Ovary (tissue), 9 donors: ENCODE data around the gene MBD3L3. TPM values are rescaled to one million over a fixed set of nuclear protein-coding genes. Genes with fewer than 3 reads are reported as not detected.

ENCODE experiments used
- DNase-seq, 5 donors: peaks; one replicate each; pipeline ENCODE4 v3.0.0-alpha.2; 2019 to 2020
- H3K27ac ChIP-seq, 2 donors: fragments of 200-600 bp; one replicate each; pipeline versions ENCODE4 v1.5.1 to v1.8.0; 2019 to 2022
- H3K27me3 ChIP-seq: fragments of 200-600 bp; one replicate; pipeline ENCODE4 v1.8.0; 2022
- H3K36me3 ChIP-seq: fragments of 200-600 bp; sonication (generic); one replicate; pipeline ENCODE4 v1.5.1; 2019
- H3K4me1 ChIP-seq: one replicate; pipeline ENCODE4 v1.8.1; 2013; ENCODE audit warnings: mild to moderate bottlenecking, moderate library complexity; ENCODE audit not compliant: insufficient read depth
- H3K4me3 ChIP-seq: fragments of 200-600 bp; sonication (generic); one replicate; pipeline ENCODE4 v1.5.1; 2017
- H3K9me3 ChIP-seq, 2 donors: fragments of 200-600 bp in 1 of 2; sonication (generic) in 1 of 2; one replicate each; pipeline versions ENCODE4 v1.5.1 to v1.8.1; 2013 to 2019; ENCODE audit warnings: mild to moderate bottlenecking in 1 of 2, moderate library complexity in 1 of 2
- EP300 ChIP-seq: sonication (generic); formaldehyde crosslinking; IDR thresholded peaks from one replicate; pipeline ENCODE4 v1.6.1; 2017; ENCODE audit warnings: antibody characterized with exemption
- POLR2A ChIP-seq: fragments of 450-650 bp; IDR thresholded peaks from one replicate; pipeline ENCODE4 v1.6.1; 2017; ENCODE audit warnings: antibody characterized with exemption, mild to moderate bottlenecking, moderate library complexity
- WGBS, 3 donors: extraction: QIAGEN DNeasy Blood & Tissue Kit in 1 of 3; methylation state at CpG; one replicate each; pipeline versions ENCODE4 v1.1.5 to v1.1.7; 2013 to 2017; 5-methylcytosine and 5-hydroxymethylcytosine counted together
- intact Hi-C, 4 donors: fragments of 100-400 bp; cut with DNase I; formaldehyde crosslinking; loops; one replicate each; pipeline versions ENCODE4 v1.11.0 to v1.15.1; 2022 to 2023
- polyA plus RNA-seq, 2 donors: library from polyadenylated mRNA; stranded (reverse); fragments of 200-250 nt in 1 of 2; fragments of 350-450 nt in 1 of 2; fragmentation: Illumina TruSeq in 1 of 2; extraction: RNeasy Lipid Tissue Mini Kit (QIAGEN cat#74804) in 1 of 2; gene quantifications; one replicate each; pipeline ENCODE4 v1.2.3, GENCODE V29; 2013 to 2014
- total RNA-seq, 7 donors: library from RNA; depleted of rRNA in 2 of 7; stranded (reverse); fragments of >200 nt in 2 of 7; fragmentation: NEBNext Ultra II Directional in 3 of 7; extraction: Animal tissue kit (Norgen Biotek cat#: 25700) in 3 of 7; gene quantifications; one replicate each; pipeline versions ENCODE4 v1.1.0 to v1.2.4, GENCODE V29; 2016 to 2023
- TF ChIP-seq, protein P1 (sequence below), 3 donors: fragments of 450-650 bp in 2 of 3; fragments of 200-600 bp in 1 of 3; IDR thresholded peaks; one replicate each; pipeline versions ENCODE4 v1.5.1 to v1.8.0; 2016 to 2022; ENCODE audit warnings: antibody characterized with exemption in 3 of 3, mild to moderate bottlenecking in 1 of 3
- donor health status: DM: no; HTN: no; CAD: no; lungs with moderate emphysema.
- donor health status: DM: no; HTN: no; CAD: no.
- donor health status: Bipolar disorder and iron deficiency.
- donor health status: DM: yes; HTN: yes; CAD: no.
- donor health status: DM: no; HTN: no; CAD: no.
- donor health status: DM: yes; HTN: yes; CAD: no.

The MBD3L3 gene
- total and polyA plus RNA-seq, 9 donors = not detected

DNA sequence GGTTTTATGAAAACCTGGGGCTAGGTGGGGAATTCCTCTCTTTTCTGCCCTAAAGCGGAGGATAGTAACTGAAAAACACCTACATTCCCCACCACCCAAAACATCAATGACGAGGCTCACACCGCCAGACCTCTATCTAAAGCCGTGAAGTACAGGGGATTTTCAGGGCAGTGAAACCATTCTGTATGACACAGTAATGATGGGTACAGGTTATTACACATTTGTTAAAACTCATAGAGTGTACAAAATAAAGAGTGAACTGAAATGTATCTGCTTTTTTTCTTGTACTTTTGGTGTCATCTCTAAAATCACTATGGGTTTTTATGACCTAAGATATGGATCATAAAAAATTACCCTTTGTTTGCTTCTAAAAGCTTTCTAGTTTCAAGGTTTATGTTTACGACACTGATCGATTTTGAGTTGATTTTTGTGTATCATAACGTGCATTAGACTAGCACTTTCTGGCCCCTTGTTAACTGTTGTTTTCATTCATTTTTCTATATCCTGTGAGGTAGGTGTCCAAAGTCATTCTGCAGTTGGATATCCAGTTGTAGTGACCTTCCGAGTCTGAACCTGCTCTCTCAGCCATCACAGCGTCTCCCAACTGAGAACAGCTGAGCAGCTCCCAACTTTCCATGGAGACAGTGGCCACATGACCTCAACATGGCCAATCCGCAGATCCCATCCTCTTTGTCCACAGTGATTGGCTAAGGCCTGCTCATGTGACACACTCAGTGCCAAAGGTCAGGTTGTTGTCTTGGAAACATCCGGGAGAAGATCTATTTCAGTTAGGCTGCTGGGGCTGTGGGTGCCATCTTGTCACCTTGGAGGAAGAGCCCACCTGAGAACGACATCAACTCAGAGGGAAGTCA, 47.5 kb downstream of the MBD3L3 start:
- H3K27ac ChIP-seq = no peak overlapping the region
- no peaks in the 10 kb centered on the region for H3K36me3 ChIP-seq
- DNase-seq = no peak
- H3K9me3 ChIP-seq = no peaks in the 10 kb centered on the region
- 82 to 84% (median 82%) methylated on average over 12 of the region's 12 CpGs for WGBS, 3 donors
- no peaks in the 10 kb centered on the region for H3K4me1 ChIP-seq
- intact Hi-C loops = no loop called here
- no peak overlapping the region for H3K4me3 ChIP-seq
- no peaks in the 10 kb centered on the region for H3K27me3 ChIP-seq
- TF ChIP-seq POLR2A = no peak
- TF ChIP-seq EP300 = no peak
- TF ChIP-seq, protein P1, sequence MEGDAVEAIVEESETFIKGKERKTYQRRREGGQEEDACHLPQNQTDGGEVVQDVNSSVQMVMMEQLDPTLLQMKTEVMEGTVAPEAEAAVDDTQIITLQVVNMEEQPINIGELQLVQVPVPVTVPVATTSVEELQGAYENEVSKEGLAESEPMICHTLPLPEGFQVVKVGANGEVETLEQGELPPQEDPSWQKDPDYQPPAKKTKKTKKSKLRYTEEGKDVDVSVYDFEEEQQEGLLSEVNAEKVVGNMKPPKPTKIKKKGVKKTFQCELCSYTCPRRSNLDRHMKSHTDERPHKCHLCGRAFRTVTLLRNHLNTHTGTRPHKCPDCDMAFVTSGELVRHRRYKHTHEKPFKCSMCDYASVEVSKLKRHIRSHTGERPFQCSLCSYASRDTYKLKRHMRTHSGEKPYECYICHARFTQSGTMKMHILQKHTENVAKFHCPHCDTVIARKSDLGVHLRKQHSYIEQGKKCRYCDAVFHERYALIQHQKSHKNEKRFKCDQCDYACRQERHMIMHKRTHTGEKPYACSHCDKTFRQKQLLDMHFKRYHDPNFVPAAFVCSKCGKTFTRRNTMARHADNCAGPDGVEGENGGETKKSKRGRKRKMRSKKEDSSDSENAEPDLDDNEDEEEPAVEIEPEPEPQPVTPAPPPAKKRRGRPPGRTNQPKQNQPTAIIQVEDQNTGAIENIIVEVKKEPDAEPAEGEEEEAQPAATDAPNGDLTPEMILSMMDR (IDR thresholded peaks at IDR 0.05) = no peak

- H3K27ac ChIP-seq = no peak overlapping the region
- H3K9me3 ChIP-seq = no peaks in the 10 kb centered on the region
- no peaks in the 10 kb centered on the region for H3K4me1 ChIP-seq
- H3K4me3 ChIP-seq = no peak overlapping the region
- WGBS, 3 donors = 53 to 71% (median 59%) methylated on average over 4 of the region's 4 CpGs
- H3K27me3 ChIP-seq = no peaks in the 10 kb centered on the region
- H3K36me3 ChIP-seq = no peaks in the 10 kb centered on the region
- intact Hi-C loops = no loop called here
- no peak for DNase-seq
- no peak for TF ChIP-seq EP300
Measured at GRCh38 chr19:7007859-7008258, 50.6 kb downstream of the MBD3L3 start.

Other genes starting within 250 kb of the MBD3L3 start
- under 1 TPM in 6 of 7 donors, not detected in 1; 0.12 to 0.79 (median 0.23) TPM for gene ADGRE1, start 171.1 kb downstream of the MBD3L3 start, total RNA-seq
- gene ADGRE1, start 171.1 kb downstream of the MBD3L3 start, polyA plus RNA-seq = under 1 TPM; 0.05 to 0.80 TPM
- not detected for gene MBD3L2B, start 37.2 kb downstream of the MBD3L3 start, total RNA-seq
- gene MBD3L2B, start 37.2 kb downstream of the MBD3L3 start, polyA plus RNA-seq = not detected
- not detected for gene MBD3L5, start 28.1 kb downstream of the MBD3L3 start, total RNA-seq
- gene MBD3L5, start 28.1 kb downstream of the MBD3L3 start, polyA plus RNA-seq = not detected
- not detected for gene MBD3L4, start 18.5 kb downstream of the MBD3L3 start, total RNA-seq
- not detected for gene MBD3L4, start 18.5 kb downstream of the MBD3L3 start, polyA plus RNA-seq
- not detected for gene MBD3L2, start 9.4 kb downstream of the MBD3L3 start, total RNA-seq
- gene MBD3L2, start 9.4 kb downstream of the MBD3L3 start, polyA plus RNA-seq = not detected
- 10 to 100 TPM in 6 of 7 donors, 1 to 10 TPM in 1; 7.0 to 14.6 (median 12.3) TPM for gene ZNF557, start 11.0 kb upstream of the MBD3L3 start, total RNA-seq
- 1 to 10 TPM; 2.9 to 3.9 TPM for gene ZNF557, start 11.0 kb upstream of the MBD3L3 start, polyA plus RNA-seq
- gene INSR, start 235.7 kb upstream of the MBD3L3 start, total RNA-seq = 100 to 1,000 TPM in 4 of 7 donors, 10 to 100 TPM in 3; 77.2 to 203 (median 113) TPM
- 10 to 100 TPM; 30.2 to 42.2 TPM for gene INSR, start 235.7 kb upstream of the MBD3L3 start, polyA plus RNA-seq